Naive thymus-derived CD4-positive, alpha-beta T cell (primary cell): ENCODE data around the gene YY2. TPM values are rescaled to one million over a fixed set of nuclear protein-coding genes. Genes with fewer than 3 reads are reported as not detected.

Experiments
- ATAC-seq: fragments of 150-1000 bp; cut with Tn5 transposase; 2 replicates; pipeline ENCODE4 v1.10.0; 2021; ENCODE audit warnings: mild to moderate bottlenecking, moderate library complexity
- CTCF ChIA-PET: fragments of 350-600 bp; sonication (Branson Sonifier 250); formaldehyde crosslinking; loops from one replicate; lab custom pipeline; 2021; ENCODE audit warnings: antibody characterized with exemption; lab: Charles Lee
- POLR2A ChIA-PET: fragments of 350-600 bp; sonication (Branson Sonifier 250); formaldehyde crosslinking; loops from one replicate; lab custom pipeline; 2021; ENCODE audit warnings: antibody characterized with exemption, inconsistent platforms; lab: Charles Lee
- DNase-seq, 9 donors: peaks; one replicate each; pipeline versions ENCODE4 v3.0.0 to v3.0.0-alpha.2; 2020 to 2022; ENCODE audit warnings: mixed read lengths in 1 of 9
- H3K27ac ChIP-seq: one replicate; pipeline ENCODE4 v1.7.0; 2013; ENCODE audit warnings: mild to moderate bottlenecking, low read depth, low read length, moderate library complexity
- H3K27me3 ChIP-seq, 2 donors: one replicate each; pipeline ENCODE4 v1.7.0; 2013; ENCODE audit warnings: low read length in 2 of 2, mild to moderate bottlenecking in 2 of 2, moderate library complexity in 2 of 2; ENCODE audit not compliant: control insufficient read depth in 2 of 2, insufficient read depth in 2 of 2
- H3K36me3 ChIP-seq, 3 experiments: 1 replicate in 2 of 3; 2 replicates in 1 of 3; pipeline ENCODE4 v1.7.0; 2013; ENCODE audit warnings: low read length in 3 of 3, mild to moderate bottlenecking in 3 of 3, moderate library complexity in 1 of 3; ENCODE audit not compliant: insufficient read depth in 3 of 3, control insufficient read depth in 2 of 3
- H3K4me1 ChIP-seq, 2 donors: one replicate each; pipeline ENCODE4 v1.7.0; 2013; ENCODE audit warnings: low read length in 2 of 2, mild to moderate bottlenecking in 2 of 2, moderate library complexity in 1 of 2; ENCODE audit not compliant: control insufficient read depth in 2 of 2, insufficient read depth in 2 of 2
- H3K4me3 ChIP-seq: 2 replicates; pipeline ENCODE4 v1.7.0; 2013; ENCODE audit warnings: mild to moderate bottlenecking, low read length
- H3K9me3 ChIP-seq, 3 experiments: 1 replicate in 2 of 3; 2 replicates in 1 of 3; pipeline ENCODE4 v1.7.0; 2013; ENCODE audit warnings: low read length in 3 of 3; ENCODE audit not compliant: control insufficient read depth in 2 of 3
- H3K27ac Mint-ChIP-seq, 9 donors: one replicate each; pipeline ENCODE4 v1.8.0; 2020 to 2022; ENCODE audit warnings: mixed read lengths in 9 of 9, mild to moderate bottlenecking in 8 of 9, moderate library complexity in 5 of 9, inconsistent platforms in 2 of 9
- H3K27me3 Mint-ChIP-seq, 5 donors: one replicate each; pipeline ENCODE4 v1.8.0; 2021 to 2022; ENCODE audit warnings: mixed read lengths in 5 of 5, mild to moderate bottlenecking in 1 of 5
- H3K36me3 Mint-ChIP-seq, 5 donors: one replicate each; pipeline ENCODE4 v1.8.0; 2020 to 2022; ENCODE audit warnings: mixed read lengths in 5 of 5, mild to moderate bottlenecking in 3 of 5, inconsistent platforms in 1 of 5
- H3K4me1 Mint-ChIP-seq, 7 donors: one replicate each; pipeline ENCODE4 v1.8.0; 2020 to 2022; ENCODE audit warnings: mixed read lengths in 7 of 7, mild to moderate bottlenecking in 3 of 7, inconsistent platforms in 1 of 7
- H3K4me3 Mint-ChIP-seq, 10 donors: one replicate each; pipeline ENCODE4 v1.8.0; 2020 to 2022; ENCODE audit warnings: mild to moderate bottlenecking in 10 of 10, mixed read lengths in 10 of 10, moderate library complexity in 6 of 10, inconsistent platforms in 2 of 10
- H3K9me3 Mint-ChIP-seq, 11 donors: one replicate each; pipeline ENCODE4 v1.8.0; 2020 to 2022; ENCODE audit warnings: mixed read lengths in 11 of 11, mild to moderate bottlenecking in 4 of 11, inconsistent platforms in 1 of 11, moderate library complexity in 1 of 11
- intact Hi-C, 2 donors: fragments of 100-400 bp; cut with micrococcal nuclease; formaldehyde crosslinking; loops; one replicate each; pipeline ENCODE4 v1.15.1; 2023
- polyA plus RNA-seq, 2 donors: library from polyadenylated mRNA; unstranded; fragments of 300-500 nt; fragmentation: Illumina TruSeq; gene quantifications; one replicate each; pipeline ENCODE4 v1.2.3, GENCODE V29; 2021
- total RNA-seq, 6 experiments: library from RNA in 5 of 6; stranded (reverse) in 5 of 6; gene quantifications; 1 replicate in 5 of 6; 2 replicates in 1 of 6; pipeline ENCODE4 v1.2.3 and lab custom pipeline; 2021 to 2026

The YY2 gene
- total and polyA plus RNA-seq, 7 experiments from 2014 or later, result 0.66 to 2.7 (median 1.3) TPM

DNA sequence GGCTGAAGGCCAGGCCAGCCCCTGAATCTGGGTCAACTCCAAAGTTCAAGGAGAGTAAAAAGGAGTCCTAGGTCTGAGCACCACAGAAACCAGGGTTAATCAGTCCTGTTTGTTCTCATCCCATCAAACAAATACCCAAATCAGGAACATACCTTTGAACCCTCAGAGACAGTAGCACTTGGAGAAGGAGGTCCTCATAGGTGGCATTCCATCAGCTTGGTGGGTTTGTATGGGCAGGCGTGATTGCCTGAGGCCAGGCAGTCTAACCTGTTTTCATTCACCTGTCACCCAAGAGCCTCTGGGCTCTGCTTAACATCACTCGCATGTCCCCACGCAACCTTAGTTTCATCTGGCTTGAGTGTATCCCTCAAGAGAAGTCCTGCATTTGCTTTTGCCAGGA is 33.9 kb upstream of the YY2 start:
- DNase-seq, result no peak
- Mint-ChIP-seq H3K27me3 (no peaks in the 10 kb centered on the region), H3K27ac (no peak overlapping the region), H3K4me1 (no peaks in the 10 kb centered on the region), H3K9me3 (no peaks in the 10 kb centered on the region), H3K4me3 (no peak overlapping the region), H3K36me3 (no peaks in the 10 kb centered on the region)
- no peaks in the 10 kb centered on the region for H3K9me3 ChIP-seq
- intact Hi-C loops, result no loop called here
- no peak for ATAC-seq
- ChIA-PET CTCF (no interaction called here), POLR2A (no interaction called here)
- no peak overlapping the region for H3K4me3 ChIP-seq
- H3K27ac ChIP-seq, result no peak overlapping the region
- no peaks in the 10 kb centered on the region for H3K4me1 ChIP-seq
- no peaks in the 10 kb centered on the region for H3K36me3 ChIP-seq
- no peaks in the 10 kb centered on the region for H3K27me3 ChIP-seq

DNA sequence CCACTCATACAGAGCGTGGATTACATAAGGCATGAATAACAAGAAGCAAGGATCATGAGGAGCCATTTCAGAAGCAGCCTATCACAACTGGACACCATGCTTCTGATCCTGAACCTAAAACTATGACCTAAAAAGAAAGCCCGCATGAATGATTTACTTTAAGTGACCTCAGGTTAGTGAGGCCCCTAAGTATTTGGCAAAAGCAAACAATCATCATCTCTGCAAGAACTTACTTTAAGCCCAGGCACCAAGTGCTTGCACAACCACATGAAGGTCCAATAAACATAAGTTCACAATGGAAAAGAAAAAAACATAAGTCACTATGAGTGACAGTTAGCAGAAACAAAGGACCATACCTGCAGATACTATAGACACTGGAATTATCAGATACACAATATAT is 24.3 kb upstream of the YY2 start:
- Mint-ChIP-seq H3K27ac (no peak overlapping the region), H3K4me3 (no peak overlapping the region), H3K9me3 (peaks cover 0 to 1% (median 0%) of the 10 kb centered on the region in 11 donors), H3K27me3 (peaks cover 0 to 3% (median 0%) of the 10 kb centered on the region in 5 donors), H3K4me1 (no peaks in the 10 kb centered on the region), H3K36me3 (no peaks in the 10 kb centered on the region)
- intact Hi-C loops, result loop anchor here in 1 of 2 donors (10.0 kb wide), 1 partner anchor 1953 kb away; the partner anchor contains the start of gene SAT1
- no peaks in the 10 kb centered on the region for H3K4me1 ChIP-seq
- H3K36me3 ChIP-seq, result no peaks in the 10 kb centered on the region
- ATAC-seq (no peak), DNase-seq (no peak)
- no peaks in the 10 kb centered on the region for H3K9me3 ChIP-seq
- H3K4me3 ChIP-seq, result no peak overlapping the region
- no peaks in the 10 kb centered on the region for H3K27me3 ChIP-seq
- CTCF ChIA-PET, result no interaction called here
- H3K27ac ChIP-seq, result no peak overlapping the region
- POLR2A ChIA-PET, result no interaction called here

DNA sequence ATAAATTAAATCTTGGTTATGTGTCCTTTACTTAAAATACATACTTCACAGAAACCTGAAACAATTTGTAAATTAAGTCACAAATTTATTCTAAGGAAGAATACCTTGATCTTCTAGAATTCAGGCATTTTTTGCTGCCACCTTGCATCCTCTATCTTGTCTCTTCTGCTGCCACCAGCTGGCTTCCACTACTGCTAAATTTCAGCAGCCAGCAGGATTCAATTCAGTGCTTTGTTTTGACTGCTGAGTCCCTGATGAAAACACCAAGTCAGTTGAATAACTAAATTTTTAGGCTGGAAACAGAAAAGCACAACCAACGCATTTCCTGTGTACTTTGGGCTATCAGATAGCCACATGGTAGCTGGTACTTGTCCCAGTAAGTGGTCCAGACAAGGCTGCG is 18.7 kb upstream of the YY2 start:
- H3K27ac Mint-ChIP-seq, result no peak overlapping the region
- peaks cover 0 to 3% (median 0%) of the 10 kb centered on the region in 5 donors for H3K36me3 Mint-ChIP-seq
- H3K9me3 Mint-ChIP-seq, result no peaks in the 10 kb centered on the region
- peaks cover 0 to 15% (median 7%) of the 10 kb centered on the region in 7 donors for H3K4me1 Mint-ChIP-seq
- intact Hi-C loops, result loop anchor here (5.0 to 10.0 kb wide), 3 partner anchors 55 to 1948 kb away; partner anchors contain the start of gene SAT1 (in 1 of the 2)
- Histone ChIP-seq H3K9me3 (no peaks in the 10 kb centered on the region), H3K4me1 (peaks cover 0 to 8% of the 10 kb centered on the region in 2 donors), H3K4me3 (no peak overlapping the region), H3K27me3 (no peaks in the 10 kb centered on the region), H3K27ac (no peak overlapping the region), H3K36me3 (peaks cover 0 to 4% (median 0%) of the 10 kb centered on the region in 3 experiments)
- CTCF ChIA-PET, result no interaction called here
- ATAC-seq (no peak), DNase-seq (no peak)
- POLR2A ChIA-PET, result no interaction called here
- peaks cover 0 to 3% (median 0%) of the 10 kb centered on the region in 5 donors for H3K27me3 Mint-ChIP-seq
- H3K4me3 Mint-ChIP-seq, result no peak overlapping the region

DNA sequence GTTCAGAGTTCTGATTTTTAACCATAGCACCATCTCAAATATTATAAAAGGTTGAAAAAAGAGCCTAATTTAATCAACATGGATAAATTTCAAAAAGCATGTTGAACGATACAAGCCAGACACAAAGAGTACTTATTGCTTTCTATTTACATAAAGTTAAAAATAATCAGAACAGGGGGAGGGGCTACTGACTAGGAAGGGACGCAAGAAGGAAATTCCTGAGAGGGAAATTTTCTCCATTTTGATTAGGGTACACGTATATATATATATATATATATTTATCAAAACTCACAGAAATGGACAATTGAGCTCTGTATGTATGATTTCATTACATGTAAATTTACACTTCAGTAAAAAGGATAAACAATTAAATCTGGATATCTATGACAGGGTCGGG is 16.9 kb upstream of the YY2 start:
- Mint-ChIP-seq H3K27ac (peak overlapping the region; percentile 83 to 95 (median 89)), H3K9me3 (no peaks in the 10 kb centered on the region), H3K4me3 (peak overlapping the region; percentile 82 to 96 (median 88)), H3K4me1 (peaks cover 0 to 19% (median 7%) of the 10 kb centered on the region in 7 donors), H3K27me3 (peaks cover 0 to 3% (median 0%) of the 10 kb centered on the region in 5 donors), H3K36me3 (peaks cover 0 to 4% (median 3%) of the 10 kb centered on the region in 5 donors)
- Histone ChIP-seq H3K27ac (peak overlapping the region; percentile 72), H3K4me1 (peaks cover 0 to 8% of the 10 kb centered on the region in 2 donors), H3K4me3 (peak overlapping the region; percentile 83), H3K36me3 (peaks cover 0 to 4% (median 0%) of the 10 kb centered on the region in 3 experiments), H3K9me3 (no peaks in the 10 kb centered on the region), H3K27me3 (no peaks in the 10 kb centered on the region)
- ChIA-PET CTCF (interaction anchor here (0.7 kb wide), 1 partner anchor 334 kb away, joined by 4 read pairs; no protein-coding TSS in a partner anchor), POLR2A (interaction anchor here (0.7 to 1.0 kb wide), 2 partner anchors 181 to 371 kb away, joined by 3 read pairs; partner anchors contain the start of gene KLHL34)
- intact Hi-C loops, result loop anchor here (1.0 to 10.0 kb wide), 10 partner anchors 57 to 1946 kb away; partner anchors contain the start of genes EIF1AX (in 1 of the 2), RPS6KA3 (in 1 of the 2), SAT1 (in 1 of the 2) and SMS (in 1 of the 2)
- DNase-seq (peak in 2 of 9 donors; percentile 0 to 1), ATAC-seq (no peak)

DNA sequence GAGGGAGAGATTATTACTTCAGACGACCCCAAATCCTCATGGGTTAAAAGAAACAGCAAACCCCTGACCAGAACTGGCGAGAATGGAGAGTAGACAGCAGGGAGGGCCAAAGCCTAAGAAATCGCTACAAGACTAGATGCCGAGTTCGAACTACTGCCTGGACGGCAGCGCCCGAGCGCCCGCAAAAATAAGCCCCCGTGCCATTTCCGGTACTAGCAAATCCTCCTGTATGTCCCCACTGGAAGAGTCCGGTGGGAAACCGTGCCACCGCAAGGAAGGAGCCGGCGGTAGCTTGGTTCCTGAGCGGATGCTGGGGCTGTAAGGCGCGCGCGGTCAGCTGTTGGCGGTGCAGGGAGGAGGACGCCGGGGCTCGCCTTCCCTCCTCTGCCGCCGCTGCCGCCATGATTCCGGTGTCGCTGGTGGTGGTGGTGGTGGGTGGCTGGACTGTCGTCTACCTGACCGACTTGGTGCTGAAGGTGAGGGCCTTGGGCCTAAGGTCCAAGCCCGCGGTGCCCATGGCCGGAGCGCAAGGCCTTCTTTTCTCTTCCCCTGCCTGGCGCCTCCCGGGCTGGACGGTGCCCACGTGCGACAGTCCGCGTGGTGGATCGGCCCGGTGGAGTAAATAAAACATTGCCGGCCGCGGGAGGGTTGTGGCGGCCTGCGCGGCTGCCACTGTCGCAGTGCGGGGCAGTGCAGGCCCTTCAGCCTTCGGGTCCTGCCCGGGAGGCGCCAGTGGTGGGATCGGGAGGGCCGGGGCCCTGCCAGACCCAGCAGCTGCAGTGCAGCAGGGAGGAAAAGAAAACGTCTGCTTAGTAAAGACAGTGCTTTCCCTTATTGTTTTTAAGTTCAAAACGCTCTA is 16.2 kb upstream of the YY2 start, which contains the start of gene MBTPS2:
Gene MBTPS2, plus strand, starts transcription at position 284 of the 859 bp plus-strand sequence. Its CDS starts 118 bp downstream, at position 402.
- intact Hi-C loops, result loop anchor here (1.0 to 10.0 kb wide), 11 partner anchors 57 to 1945 kb away; partner anchors contain the start of genes EIF1AX (in 1 of the 2), RPS6KA3 (in 1 of the 2), SAT1 (in 1 of the 2) and SMS (in 1 of the 2)
- CTCF ChIA-PET, result interaction anchor here (0.7 kb wide), 1 partner anchor 333 kb away, joined by 4 read pairs; no protein-coding TSS in a partner anchor
- POLR2A ChIA-PET, result interaction anchor here (0.7 to 1.0 kb wide), 2 partner anchors 182 to 372 kb away, joined by 3 read pairs; partner anchors contain the start of gene KLHL34
- Histone ChIP-seq H3K9me3 (no peaks in the 10 kb centered on the region), H3K36me3 (peaks cover 0 to 4% (median 0%) of the 10 kb centered on the region in 3 experiments), H3K4me3 (peak within 1 kb of the TSS; percentile 83), H3K27ac (peak within 1 kb of the TSS; percentile 72), H3K4me1 (peaks cover 0 to 8% of the 10 kb centered on the region in 2 donors), H3K27me3 (no peaks in the 10 kb centered on the region)
- Mint-ChIP-seq H3K9me3 (no peaks in the 10 kb centered on the region), H3K36me3 (peaks cover 0 to 4% (median 3%) of the 10 kb centered on the region in 5 donors), H3K27me3 (peaks cover 0 to 3% (median 0%) of the 10 kb centered on the region in 5 donors), H3K27ac (peak within 1 kb of the TSS; percentile 83 to 95 (median 89)), H3K4me1 (peaks cover 0 to 19% (median 7%) of the 10 kb centered on the region in 7 donors), H3K4me3 (peak within 1 kb of the TSS; percentile 82 to 96 (median 88))
- DNase-seq (peak; percentile 51 to 82 (median 77)), ATAC-seq (peak; percentile 97)

DNA sequence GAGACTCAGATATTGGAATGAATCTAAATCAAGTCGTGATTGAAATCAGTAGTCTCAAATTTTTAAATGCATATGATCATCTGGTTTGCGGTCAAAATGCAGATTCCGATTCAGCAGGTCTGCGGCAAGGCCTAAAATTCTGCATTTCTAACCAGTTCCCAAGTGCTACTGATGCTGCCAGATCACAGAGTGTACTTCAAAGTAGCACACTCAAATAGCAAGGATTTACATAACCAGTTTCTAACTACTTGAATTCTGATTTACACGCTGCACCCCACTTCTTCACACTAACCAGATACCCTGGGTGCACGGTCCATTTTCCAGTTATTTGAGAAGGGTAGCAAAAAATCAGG is 15.6 kb upstream of the YY2 start:
- peak overlapping the region; percentile 72 for H3K27ac ChIP-seq

More for the DNA sequence above, 15.6 kb upstream of the YY2 start:
- POLR2A ChIA-PET, result no interaction called here
- ATAC-seq (no peak), DNase-seq (peak in 2 of 9 donors; percentile 4 to 5)
- Histone ChIP-seq H3K4me3 (peak overlapping the region; percentile 83), H3K9me3 (no peaks in the 10 kb centered on the region), H3K36me3 (peaks cover 0 to 4% (median 0%) of the 10 kb centered on the region in 3 experiments), H3K4me1 (peaks cover 0 to 8% of the 10 kb centered on the region in 2 donors), H3K27me3 (no peaks in the 10 kb centered on the region)
- Mint-ChIP-seq H3K27ac (peak overlapping the region in 8 of 9 donors; percentile 19 to 94 (median 80)), H3K4me3 (peak overlapping the region; percentile 82 to 96 (median 88)), H3K27me3 (peaks cover 0 to 3% (median 0%) of the 10 kb centered on the region in 5 donors), H3K4me1 (peaks cover 0 to 19% (median 7%) of the 10 kb centered on the region in 7 donors), H3K36me3 (peaks cover 0 to 6% (median 4%) of the 10 kb centered on the region in 5 donors), H3K9me3 (no peaks in the 10 kb centered on the region)
- intact Hi-C loops, result loop anchor here in 1 of 2 donors (10.0 kb wide), 1 partner anchor 85 kb away; no protein-coding TSS in a partner anchor
- CTCF ChIA-PET, result no interaction called here
